Stimulated activated CD4-positive, alpha-beta T cell treated with anti-CD3 and anti-CD28 coated beads, Interleukin-15, amount 100 ng/mL, for 48 hours (primary cell): ENCODE results near the gene HSD17B8.
A peak's percentile ranks its signal among the peaks of the same experiment; 100 is the strongest.

Source experiments
- DNase-seq, 2 donors: peaks; one replicate each; pipeline ENCODE4 v3.0.0-alpha.2; 2020; ENCODE audit warnings: low read depth in 2 of 2

Gene HSD17B8

GRCh38 chr6:33204415-33205190, at the start of gene HSD17B8:
Gene HSD17B8, plus strand, starts transcription at chr6:33204655. Its CDS starts 14 bp downstream, at chr6:33204669.
- peak; percentile 88 to 93 for DNase-seq

GRCh38 chr6:33156561-33156960, 47.9 kb upstream of the HSD17B8 start:
- DNase-seq = no peak

GRCh38 chr6:33156964-33157363, 47.5 kb upstream of the HSD17B8 start:
- DNase-seq = no peak

GRCh38 chr6:33160096-33160495, 44.4 kb upstream of the HSD17B8 start:
- no peak for DNase-seq

- no peak for DNase-seq
These were observed 43.6 kb upstream of the HSD17B8 start for GRCh38 chr6:33160728-33161344.

GRCh38 chr6:33161354-33162331, 42.8 kb upstream of the HSD17B8 start:
- peak; percentile 62 to 80 for DNase-seq

GRCh38 chr6:33163540-33163939, 40.9 kb upstream of the HSD17B8 start:
- DNase-seq = no peak

GRCh38 chr6:33164176-33164575, 40.3 kb upstream of the HSD17B8 start:
- DNase-seq = no peak

- DNase-seq = no peak
These were observed 39.6 kb upstream of the HSD17B8 start for GRCh38 chr6:33164665-33165373.

- DNase-seq = no peak
These were observed 38.7 kb upstream of the HSD17B8 start for GRCh38 chr6:33165581-33166258.

- DNase-seq = no peak
These were observed 38.1 kb upstream of the HSD17B8 start for GRCh38 chr6:33166363-33166762.

- no peak for DNase-seq
These were observed 37.6 kb upstream of the HSD17B8 start for GRCh38 chr6:33166811-33167210.

- no peak for DNase-seq
These were observed 36.8 kb upstream of the HSD17B8 start for GRCh38 chr6:33167374-33168283.

GRCh38 chr6:33168284-33168601, 36.2 kb upstream of the HSD17B8 start:
- no peak for DNase-seq

GRCh38 chr6:33168639-33169038, 35.8 kb upstream of the HSD17B8 start:
- no peak for DNase-seq

GRCh38 chr6:33169291-33170175, 34.9 kb upstream of the HSD17B8 start:
- no peak for DNase-seq

GRCh38 chr6:33170176-33171015, 34.1 kb upstream of the HSD17B8 start:
- DNase-seq = no peak
